ACHN (cell line): Measurements from ENCODE around the gene FKBP1B.
"Not testable (repeated sequence)": the region's sequence is repeated elsewhere in the genome, so short reads cannot be mapped to it uniquely, and the experiment has no call there.

Experiments used
- DNase-seq: peaks from one replicate; pipeline ENCODE4 v3.0.0-alpha.2; 2015
- in situ Hi-C: cut with HindIII; loops from 2 replicates; pipeline ENCODE4 v1.10.0; 2017; ENCODE audit warnings: low sequenced_read_pairs, low pct_ligation_motif_present, low pct_unique_long_range_greater_than_20kb

FKBP1B gene

DNA sequence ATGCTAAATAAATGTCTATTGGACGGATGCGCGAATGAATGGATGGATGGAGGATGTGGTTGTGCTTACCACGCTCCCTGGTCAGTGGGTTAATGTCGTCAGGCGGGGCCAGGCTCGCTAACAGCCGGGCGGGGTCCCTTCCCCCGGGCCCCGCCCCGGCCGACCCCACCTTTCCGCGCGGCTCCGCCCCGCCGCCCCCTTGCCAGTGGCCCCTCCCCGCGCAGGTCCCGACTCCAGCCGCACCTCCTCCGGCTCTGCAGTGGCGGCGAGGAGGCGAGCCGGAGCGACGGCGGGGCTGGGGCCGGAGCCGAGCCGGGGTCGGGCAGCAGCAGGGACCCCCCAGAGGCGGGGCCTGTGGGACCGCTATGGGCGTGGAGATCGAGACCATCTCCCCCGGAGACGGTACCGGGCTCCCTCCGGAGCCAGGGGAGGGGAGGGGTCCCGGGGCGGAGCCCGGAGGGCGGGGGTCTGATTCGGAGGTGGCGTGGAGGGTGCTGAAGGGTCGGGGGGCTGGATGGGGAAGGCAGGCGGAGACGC, at the start of gene FKBP1B:
Gene FKBP1B (plus strand): TSS at position 257 of the 537 bp plus-strand sequence. CDS start 109 bp downstream, at position 366.
- DNase-seq = peak; percentile 67
- in situ Hi-C loops = no loop called here

- in situ Hi-C loops = no loop called here
- no peak for DNase-seq
Measured at GRCh38 chr2:24007693-24008092, 41.8 kb upstream of the FKBP1B start.

DNA sequence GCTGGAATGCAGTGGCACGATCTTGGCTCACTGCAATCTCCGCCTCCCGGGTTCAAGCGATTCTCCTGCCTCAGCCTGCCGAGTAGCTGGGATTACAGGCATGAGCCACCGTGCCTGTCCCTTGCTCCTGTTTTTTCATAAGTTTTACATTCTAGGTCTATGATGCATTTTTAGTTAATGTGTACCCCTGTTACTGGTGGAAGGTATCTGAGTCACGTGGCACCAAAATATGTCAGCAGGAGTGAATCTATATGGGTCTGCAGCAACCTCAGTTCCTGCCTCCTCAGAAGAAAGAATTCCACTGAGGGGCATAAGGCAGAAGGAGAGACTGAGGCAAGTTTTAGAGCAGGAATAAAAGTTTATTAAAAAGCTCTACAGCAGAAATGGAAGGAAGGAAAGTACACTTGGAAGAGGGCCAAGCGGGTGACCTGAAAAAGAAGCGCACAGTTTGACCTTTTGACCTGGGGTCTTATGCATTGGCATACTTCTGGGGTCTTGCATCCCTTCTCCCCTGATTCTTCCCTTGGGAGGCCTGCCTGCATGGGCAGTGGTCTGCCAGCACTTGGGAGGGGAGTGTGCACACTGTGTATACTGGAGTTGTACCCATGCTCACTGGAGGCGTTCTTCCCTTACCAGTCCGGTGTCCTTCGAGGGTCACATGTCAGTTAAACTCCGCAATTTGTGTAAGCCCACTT, 40.7 kb upstream of the FKBP1B start:
- in situ Hi-C loops = no loop called here

GRCh38 chr2:24009367-24009679, 40.2 kb upstream of the FKBP1B start:
- DNase-seq = no peak
- in situ Hi-C loops = no loop called here

More for the DNA sequence above, 40.7 kb upstream of the FKBP1B start:
- peak; percentile 82 for DNase-seq

GRCh38 chr2:24009680-24010476, 39.7 kb upstream of the FKBP1B start, which contains the start of gene MFSD2B:
MFSD2B (plus strand) TSS chr2:24010085; CDS start chr2:24010097, 12 bp downstream.
- DNase-seq = no peak
- in situ Hi-C loops = no loop called here

DNA sequence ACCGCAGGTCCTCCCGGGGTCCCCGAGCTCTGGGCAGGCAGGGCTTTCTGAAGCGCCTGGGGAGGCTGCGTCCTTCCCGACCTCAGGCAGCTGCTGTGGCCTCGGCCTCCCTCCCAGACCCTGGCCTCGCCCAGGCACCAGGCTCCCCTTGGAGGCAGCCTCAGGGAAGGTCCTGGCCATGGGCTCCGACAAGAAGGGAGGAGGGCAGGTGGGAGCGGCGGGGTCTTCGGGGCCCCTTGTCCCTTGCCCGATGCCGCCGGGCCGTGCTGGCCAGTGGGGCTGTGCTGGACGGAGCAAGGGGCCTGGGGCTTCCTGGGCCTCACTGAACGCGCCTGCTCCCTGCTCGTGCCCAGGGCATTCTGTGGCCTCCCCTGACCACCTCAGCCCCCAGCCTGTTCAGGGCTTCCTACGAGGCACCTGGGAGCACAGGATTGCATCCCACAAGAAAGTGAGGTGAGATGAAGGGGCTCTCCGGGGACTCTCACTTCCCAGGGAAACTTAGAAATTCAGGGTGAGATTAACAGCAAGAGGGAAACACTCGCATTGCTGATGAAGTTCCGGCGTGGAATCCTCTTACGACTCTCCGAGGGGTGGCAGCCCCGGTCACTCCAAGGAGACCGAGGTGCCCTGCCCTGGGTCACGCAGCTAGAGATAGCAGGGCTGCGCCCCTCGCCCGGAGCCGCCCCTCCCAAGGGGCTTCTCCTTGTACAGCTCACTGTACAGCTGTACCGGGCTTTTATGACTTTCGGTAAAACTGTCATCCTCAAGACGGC, 38.9 kb upstream of the FKBP1B start:
- no peak for DNase-seq
- in situ Hi-C loops = no loop called here

DNA sequence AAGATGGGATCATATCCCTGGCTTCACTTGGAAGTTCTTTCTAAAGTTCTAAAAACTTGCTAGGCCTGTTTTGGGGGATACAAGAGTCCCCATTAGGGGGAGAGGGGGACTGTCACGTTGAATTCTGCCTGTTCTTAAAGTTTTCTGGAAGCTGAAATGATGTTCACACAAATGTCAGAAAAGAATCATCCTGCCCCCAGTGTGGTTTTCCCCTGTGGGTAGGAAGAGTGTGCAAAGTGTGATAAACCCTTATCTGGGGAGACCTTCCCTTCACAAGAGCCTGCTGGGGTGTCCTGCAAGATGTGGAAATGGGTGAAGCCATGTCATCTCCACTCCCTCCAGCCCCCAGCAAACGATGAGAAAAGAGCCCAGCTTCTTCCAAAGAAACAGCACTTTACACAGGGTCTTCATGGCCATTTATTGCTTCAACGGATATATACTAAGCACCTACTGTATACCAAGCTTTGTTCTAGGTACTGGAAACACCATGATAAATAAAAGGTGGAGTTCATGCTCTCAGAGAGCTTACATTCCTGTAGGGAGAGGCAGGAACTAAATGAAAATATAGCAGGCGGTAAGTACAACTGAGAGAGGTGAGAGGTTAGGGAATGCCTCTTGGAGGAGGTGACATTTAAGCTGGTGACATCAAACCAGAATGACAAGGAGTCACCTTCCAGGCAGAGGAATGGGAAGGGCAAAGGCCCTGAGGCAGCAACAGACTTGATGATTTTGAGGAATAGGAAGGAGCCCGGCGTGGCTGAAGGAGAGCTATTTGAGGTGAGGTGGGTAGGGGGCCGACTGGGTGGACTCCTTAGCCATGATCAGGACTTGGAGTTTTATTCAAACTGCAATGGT, 38.1 kb upstream of the FKBP1B start:
- in situ Hi-C loops = no loop called here
- DNase-seq = no peak

DNA sequence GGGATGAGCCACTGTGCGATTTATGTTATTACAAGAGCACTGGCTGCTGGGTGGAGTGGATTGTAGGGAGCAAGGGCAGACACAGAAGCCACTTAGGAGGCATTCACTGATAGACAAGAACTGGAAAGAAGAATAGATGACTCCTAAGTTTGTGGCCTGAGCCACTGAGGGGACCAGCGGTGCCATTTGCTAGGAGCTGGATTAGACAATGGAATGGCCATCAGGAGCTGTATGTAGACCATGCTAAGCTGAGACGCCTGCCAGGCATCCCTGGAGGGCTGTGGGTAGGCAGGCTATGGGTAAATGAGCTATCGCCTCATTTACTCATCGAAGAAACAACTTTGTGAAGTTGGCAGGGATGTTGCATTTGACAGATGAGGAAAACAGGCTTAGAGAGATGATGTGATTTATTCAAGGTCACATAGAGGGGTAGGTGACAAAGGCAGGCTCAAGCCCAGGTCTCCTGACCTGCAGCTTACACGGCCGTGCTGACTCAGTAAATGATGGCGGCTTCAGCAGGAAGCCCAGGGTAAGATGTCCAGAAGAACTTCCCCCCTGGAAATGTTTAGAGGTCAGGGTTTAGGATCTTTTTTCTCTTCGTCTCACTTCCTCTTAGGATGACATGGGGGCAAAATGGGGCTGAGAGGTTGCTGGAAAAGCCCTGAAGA, 36.9 kb upstream of the FKBP1B start:
- in situ Hi-C loops = no loop called here
- no peak for DNase-seq

- in situ Hi-C loops, DNase-seq: not testable (repeated sequence)
Measured at GRCh38 chr2:24014902-24015301, 34.6 kb upstream of the FKBP1B start.

DNA sequence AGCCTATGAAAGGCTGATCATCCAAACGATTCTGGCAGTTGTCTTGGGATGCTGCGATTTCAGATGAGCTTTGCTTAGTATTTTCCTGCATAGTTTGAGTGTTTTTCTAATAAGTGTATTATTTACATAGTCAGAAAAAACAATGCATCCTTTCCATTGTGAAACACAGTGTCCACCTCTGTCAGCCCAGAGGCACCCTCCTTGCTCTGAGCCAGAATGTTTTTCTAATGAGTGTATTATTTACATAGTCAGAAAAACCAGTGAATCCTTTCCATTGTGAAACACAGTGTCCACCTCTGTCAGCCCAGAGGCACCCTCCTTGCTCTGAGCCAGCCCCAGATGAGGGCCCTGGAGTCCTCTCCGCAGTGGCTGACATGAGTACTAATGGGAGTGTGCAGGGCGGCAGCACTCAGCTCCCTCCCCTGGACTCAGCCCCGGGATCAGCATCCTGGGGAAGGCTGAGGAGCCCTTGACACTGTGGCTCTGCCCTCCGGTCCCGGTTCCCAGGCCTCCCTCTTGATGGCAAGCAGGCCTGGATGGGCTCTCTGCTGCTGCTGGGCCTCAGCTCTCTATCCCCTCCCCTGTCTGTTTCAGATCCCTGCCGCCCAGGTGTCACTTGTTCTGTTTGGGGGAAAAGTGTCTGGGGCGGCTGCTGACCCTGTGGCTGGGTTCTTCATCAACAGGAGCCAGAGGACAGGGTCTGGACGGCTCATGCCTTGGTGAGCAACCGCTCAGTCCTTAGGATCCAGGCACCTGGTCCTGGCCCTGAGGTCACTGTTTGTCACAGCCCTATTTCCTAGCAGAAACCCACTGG, 33.8 kb upstream of the FKBP1B start:
- peak; percentile 42 for DNase-seq
- in situ Hi-C loops = no loop called here

- no peak for DNase-seq
- in situ Hi-C loops = no loop called here
Measured at GRCh38 chr2:24016376-24016761, 33.2 kb upstream of the FKBP1B start.

- no peak for DNase-seq
- in situ Hi-C loops = no loop called here
Measured at GRCh38 chr2:24016853-24017703, 32.5 kb upstream of the FKBP1B start.

DNA sequence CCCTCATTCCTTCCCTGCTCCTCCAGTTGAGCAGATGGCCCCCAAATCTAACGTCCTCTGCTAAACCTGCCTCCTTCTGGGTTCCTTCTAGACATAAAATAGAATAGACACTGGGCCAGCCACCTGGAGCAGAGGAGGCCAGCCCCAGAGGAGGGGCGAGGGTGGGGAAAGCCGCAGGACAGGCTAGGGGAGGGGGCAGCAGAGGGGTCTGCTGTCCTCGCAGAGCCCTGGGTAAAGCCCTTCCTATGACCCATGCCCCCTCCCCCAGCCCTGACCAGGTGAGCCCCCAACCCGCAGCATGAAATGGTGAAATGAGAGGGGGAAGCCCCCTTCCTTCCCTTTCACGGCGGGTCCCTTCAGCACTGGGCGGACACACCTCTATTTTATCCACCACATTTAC, 31.8 kb upstream of the FKBP1B start:
- in situ Hi-C loops = no loop called here

DNA sequence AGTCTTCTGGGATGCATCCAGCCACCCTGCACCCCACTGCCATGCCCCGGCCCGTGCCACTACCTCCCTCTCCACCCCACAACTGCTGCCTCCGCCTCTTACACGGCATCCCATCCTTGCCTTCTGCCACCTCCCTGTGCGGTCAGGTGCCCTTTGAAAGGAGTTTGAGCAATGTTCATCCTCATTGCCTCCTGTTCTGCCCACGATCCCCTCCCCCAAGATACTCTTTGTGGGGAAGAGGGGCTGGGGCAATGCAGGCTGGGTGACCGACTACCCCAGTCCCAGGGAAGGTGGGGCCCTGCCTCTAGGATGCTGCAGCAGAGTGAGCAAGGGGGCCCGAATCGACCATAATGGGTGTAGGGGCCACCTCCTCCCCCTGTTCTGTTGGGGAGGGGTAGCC, 31.3 kb upstream of the FKBP1B start:
- no peak for DNase-seq
- in situ Hi-C loops = no loop called here

More for the DNA sequence above, 31.8 kb upstream of the FKBP1B start:
- no peak for DNase-seq

DNA sequence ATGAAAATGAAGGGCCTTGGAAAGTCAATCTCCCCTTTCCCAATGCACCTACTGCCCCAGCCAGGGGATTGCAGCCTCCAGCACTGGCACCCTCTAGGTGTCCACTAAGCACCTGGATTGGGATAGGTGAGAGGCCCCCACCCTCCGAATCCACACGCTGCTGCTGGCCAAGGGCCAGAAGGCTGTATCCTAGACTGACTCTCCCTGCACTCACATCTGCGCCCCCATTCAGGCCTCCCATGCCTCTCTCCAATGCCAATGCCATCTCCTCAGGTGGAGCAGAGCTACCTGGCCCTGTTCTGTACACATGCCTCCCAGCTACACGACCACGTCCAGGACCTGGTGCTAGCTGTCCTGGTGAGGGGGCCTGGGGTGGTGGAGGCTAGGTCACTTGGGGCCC, 29.8 kb upstream of the FKBP1B start:
- in situ Hi-C loops = no loop called here
- no peak for DNase-seq

DNA sequence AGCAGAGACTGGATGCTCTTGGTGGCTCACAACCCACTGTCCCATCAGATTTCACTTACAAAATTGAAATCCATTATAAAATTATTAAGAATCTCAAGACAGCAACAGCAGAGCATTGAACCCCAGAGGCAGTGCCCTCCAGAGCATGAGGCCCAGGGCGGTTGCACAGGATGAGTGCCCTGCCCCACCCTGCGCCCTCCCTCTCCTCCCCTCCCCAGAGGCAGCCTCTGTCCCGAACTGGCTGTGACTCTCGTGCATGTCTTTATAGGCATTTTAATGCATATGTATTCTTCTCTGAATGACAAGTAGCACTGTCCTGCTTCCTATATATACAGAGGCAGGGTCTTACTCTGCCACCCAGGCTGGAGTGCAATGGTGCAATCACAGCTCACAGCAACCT, 29.3 kb upstream of the FKBP1B start:
- no peak for DNase-seq
- in situ Hi-C loops = no loop called here
